ENCODE results near the gene BAIAP2. TPM values are rescaled to one million over a fixed set of nuclear protein-coding genes. Genes with fewer than 3 reads are reported as not detected.

The BAIAP2 gene
- polyA plus RNA-seq, 1 experiment: 9.6 TPM

DNA sequence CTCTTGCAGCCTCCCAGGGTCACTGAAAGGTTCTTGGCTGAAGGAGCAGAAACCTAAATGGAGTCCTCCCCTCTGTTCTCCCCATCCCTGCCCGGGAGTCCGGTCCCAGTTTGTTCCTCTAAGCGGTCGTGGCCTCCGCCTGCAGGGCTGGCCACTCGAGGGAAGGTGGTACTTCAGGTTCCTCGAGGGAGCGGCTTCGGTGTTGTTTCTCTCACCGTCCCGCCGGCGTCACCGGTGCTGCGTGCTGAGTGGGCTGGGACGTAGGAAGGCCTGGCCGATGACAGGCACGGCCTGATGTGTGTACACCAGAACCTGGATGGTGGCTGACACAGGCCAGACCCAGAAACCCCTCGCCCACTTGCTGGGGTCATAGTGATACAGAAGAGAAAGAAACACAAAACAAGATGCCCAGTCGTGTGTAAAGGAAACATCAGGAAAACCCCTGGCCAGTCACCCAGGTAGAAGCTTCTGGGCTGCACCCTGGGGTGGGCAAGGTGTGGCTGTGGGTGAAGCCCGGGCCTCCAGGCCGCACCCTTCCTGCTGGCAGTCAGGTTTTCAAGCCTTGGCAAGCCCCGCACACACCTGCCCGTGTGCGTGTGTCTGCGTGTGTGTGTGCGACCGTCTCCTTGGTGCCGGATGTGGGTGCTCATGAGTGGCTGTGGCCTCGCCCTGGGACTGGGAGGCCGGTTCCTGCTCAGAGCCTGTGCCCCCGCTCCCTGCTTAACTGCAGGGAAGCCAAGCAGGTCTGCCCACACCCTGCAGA, 52.0 kb downstream of the BAIAP2 start:
- Histone ChIP-seq H3K27ac (ENCODE audit: low read depth, low read length) (no peak overlapping the region), H3K4me3 (ENCODE audit: low read depth, low read length) (no peak overlapping the region), H3K27me3 (ENCODE audit: control insufficient read depth, insufficient read depth, low read length) (no peaks in the 10 kb centered on the region), H3K9me3 (ENCODE audit: control insufficient read depth, insufficient read depth, low read length) (no peaks in the 10 kb centered on the region; the same call in 1 of the 2 replicates)
- CTCF ChIA-PET: no interaction called here
- DNase-seq (ENCODE audit: low read depth, low spot score): no peak
- POLR2A ChIA-PET: no interaction called here
- TF ChIP-seq, protein P1, sequence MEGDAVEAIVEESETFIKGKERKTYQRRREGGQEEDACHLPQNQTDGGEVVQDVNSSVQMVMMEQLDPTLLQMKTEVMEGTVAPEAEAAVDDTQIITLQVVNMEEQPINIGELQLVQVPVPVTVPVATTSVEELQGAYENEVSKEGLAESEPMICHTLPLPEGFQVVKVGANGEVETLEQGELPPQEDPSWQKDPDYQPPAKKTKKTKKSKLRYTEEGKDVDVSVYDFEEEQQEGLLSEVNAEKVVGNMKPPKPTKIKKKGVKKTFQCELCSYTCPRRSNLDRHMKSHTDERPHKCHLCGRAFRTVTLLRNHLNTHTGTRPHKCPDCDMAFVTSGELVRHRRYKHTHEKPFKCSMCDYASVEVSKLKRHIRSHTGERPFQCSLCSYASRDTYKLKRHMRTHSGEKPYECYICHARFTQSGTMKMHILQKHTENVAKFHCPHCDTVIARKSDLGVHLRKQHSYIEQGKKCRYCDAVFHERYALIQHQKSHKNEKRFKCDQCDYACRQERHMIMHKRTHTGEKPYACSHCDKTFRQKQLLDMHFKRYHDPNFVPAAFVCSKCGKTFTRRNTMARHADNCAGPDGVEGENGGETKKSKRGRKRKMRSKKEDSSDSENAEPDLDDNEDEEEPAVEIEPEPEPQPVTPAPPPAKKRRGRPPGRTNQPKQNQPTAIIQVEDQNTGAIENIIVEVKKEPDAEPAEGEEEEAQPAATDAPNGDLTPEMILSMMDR (IDR thresholded peaks at IDR 0.05; ENCODE audit: low read depth, low read length): no peak

DNA sequence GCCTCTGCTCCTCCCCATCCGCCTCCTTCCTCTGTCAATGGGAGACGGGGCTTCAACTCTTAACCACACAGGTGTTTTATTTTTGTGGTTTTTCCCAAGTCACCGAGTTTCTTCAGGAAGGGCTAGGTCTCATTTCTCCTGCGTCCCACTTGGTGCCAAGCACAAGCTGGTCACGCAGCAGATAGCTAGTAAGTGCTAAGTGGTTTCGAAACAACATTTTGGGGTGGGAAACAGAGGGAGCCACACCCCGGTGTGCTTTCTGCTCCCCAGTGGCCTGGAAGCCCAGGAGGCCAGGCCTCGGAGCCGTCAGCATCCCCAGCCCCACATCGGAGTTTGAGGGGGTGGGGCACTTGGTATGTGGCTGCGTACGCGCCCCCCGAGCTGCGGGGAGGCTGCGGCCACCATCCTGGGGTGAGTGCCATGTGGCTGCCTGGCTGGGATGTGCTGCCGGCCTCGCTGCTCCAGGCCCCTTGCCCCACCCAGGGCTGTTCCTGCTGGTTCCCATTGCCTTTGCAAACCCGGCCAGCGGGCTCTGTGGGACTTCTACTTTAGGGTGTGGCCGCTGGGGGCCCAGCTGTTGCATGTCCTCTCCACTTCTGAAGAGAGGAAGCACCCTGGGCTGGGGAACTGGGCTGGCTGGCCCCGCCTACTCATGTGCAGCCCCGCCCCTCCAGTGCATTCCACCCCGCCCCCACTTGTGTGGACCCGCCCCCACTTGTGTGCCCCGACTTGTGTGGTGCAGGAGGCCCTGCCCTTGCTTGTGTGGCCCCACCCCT, 55.6 kb downstream of the BAIAP2 start:
- Histone ChIP-seq H3K27me3 (ENCODE audit: control insufficient read depth, insufficient read depth, low read length) (no peaks in the 10 kb centered on the region), H3K4me3 (ENCODE audit: low read depth, low read length) (no peak overlapping the region), H3K9me3 (ENCODE audit: control insufficient read depth, insufficient read depth, low read length) (no peaks in the 10 kb centered on the region), H3K27ac (ENCODE audit: low read depth, low read length) (no peak overlapping the region)
- TF ChIP-seq, protein P1 (IDR thresholded peaks at IDR 0.05; ENCODE audit: low read depth, low read length): no peak
- no peak for DNase-seq (ENCODE audit: low read depth, low spot score)
- POLR2A ChIA-PET: no interaction called here
- CTCF ChIA-PET: interaction anchor here (1.3 kb wide), 1 partner anchor 9 kb away, joined by 5 read pairs; no protein-coding TSS in a partner anchor

DNA sequence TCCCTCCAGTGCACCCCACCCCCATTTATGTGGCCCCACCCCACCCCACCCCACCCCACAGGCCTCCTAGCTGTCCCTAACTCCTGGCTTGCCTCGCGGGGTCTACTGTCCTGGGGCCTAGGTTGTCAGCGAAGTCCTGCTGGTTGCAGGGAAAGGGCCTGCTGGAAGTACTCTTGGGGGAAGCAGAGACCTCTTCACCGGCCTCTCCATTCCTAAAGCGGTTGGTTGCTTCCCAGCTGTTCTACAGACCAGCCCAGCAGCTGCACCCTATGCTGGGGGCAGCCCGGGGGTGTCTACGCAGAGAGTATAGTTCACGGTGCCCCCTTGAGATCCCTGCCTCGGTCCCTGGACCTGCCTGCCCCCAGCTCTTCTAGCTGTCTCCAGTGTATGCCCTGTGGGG, 56.2 kb downstream of the BAIAP2 start:
- ChIA-PET POLR2A (no interaction called here), CTCF (no interaction called here)
- no peaks in the 10 kb centered on the region for H3K9me3 ChIP-seq (ENCODE audit: control insufficient read depth, insufficient read depth, low read length)

DNA sequence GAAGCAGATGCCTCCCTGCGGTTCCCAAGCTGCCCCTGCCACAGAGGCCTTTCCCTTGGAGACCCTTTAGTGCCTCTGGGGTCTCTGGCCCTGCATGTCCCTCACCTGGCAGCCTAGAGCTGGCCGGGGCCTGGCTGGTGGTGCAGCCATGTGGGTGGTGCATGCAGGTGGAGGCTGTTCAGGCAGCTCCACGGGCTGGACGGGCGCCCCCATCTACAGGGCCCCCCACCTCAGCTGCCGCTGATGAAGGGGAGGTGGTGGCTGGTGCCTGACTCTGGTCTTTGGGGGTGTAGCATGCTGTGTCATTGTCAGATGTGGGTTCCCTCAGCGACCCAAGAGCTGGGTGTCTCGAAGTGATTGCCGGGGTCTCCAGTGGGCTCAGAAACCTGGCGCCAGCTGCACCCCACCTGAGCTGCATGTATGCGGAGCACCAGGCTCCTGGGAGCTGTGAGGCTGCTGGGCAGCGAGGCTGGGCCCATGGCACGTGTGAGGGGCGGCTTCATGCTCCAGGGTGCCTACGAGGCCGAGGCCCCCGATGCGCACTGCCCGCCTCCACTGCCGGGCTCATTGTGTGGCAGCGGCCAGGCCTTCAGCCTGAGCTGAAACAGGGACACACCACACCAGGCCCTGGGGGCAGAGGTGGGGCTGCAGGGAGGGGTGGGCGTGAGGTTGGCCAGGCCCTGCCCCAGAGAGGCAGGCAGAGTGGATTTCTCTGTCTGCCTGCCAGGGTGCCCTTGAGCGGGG, 57.0 kb downstream of the BAIAP2 start:
- CTCF ChIA-PET: interaction anchor here (1.1 kb wide), 1 partner anchor 10 kb away, joined by 4 read pairs; no protein-coding TSS in a partner anchor
- H3K4me3 ChIP-seq (ENCODE audit: low read depth, low read length): no peak overlapping the region
- POLR2A ChIA-PET: no interaction called here
- H3K27me3 ChIP-seq (ENCODE audit: control insufficient read depth, insufficient read depth, low read length): no peaks in the 10 kb centered on the region
- DNase-seq (ENCODE audit: low read depth, low spot score): no peak
- TF ChIP-seq, protein P1 (IDR thresholded peaks at IDR 0.05; ENCODE audit: low read depth, low read length): no peak
- H3K9me3 ChIP-seq (ENCODE audit: control insufficient read depth, insufficient read depth, low read length): no peaks in the 10 kb centered on the region
- no peak overlapping the region for H3K27ac ChIP-seq (ENCODE audit: low read depth, low read length)

More for the DNA sequence above, 56.2 kb downstream of the BAIAP2 start:
- DNase-seq (ENCODE audit: low read depth, low spot score): no peak
- Histone ChIP-seq H3K27me3 (ENCODE audit: control insufficient read depth, insufficient read depth, low read length) (no peaks in the 10 kb centered on the region), H3K4me3 (ENCODE audit: low read depth, low read length) (no peak overlapping the region), H3K27ac (ENCODE audit: low read depth, low read length) (no peak overlapping the region)
- TF ChIP-seq, protein P1 (IDR thresholded peaks at IDR 0.05; ENCODE audit: low read depth, low read length): no peak

All from AG04450 (cell line).